ENCODE data around the gene ZNF227. TPM values are rescaled to one million over a fixed set of nuclear protein-coding genes. Genes with fewer than 3 reads are reported as not detected.

ZNF227 gene
- total RNA-seq, 1 experiment from 2014 or later = 8.7 TPM

- no peak for ATAC-seq
- peaks cover 51% of the 10 kb centered on the region for H3K36me3 ChIP-seq (ENCODE audit: low read depth, low read length)
- no peaks in the 10 kb centered on the region for H3K9me3 ChIP-seq (ENCODE audit: low read length)
Observed at GRCh38 chr19:44176590-44176989, 35.7 kb upstream of the ZNF227 start.

GRCh38 chr19:44180968-44181367 is 31.4 kb upstream of the ZNF227 start:
- Histone ChIP-seq H3K4me1 (ENCODE audit: insufficient read depth, low read length) (no peaks in the 10 kb centered on the region), H2AFZ (ENCODE audit: low read length) (no peak overlapping the region), H3K4me3 (ENCODE audit: low read length) (no peak overlapping the region), H3K9me3 (ENCODE audit: low read length) (no peaks in the 10 kb centered on the region), H3K27me3 (ENCODE audit: low read length) (no peaks in the 10 kb centered on the region), H3K27ac (ENCODE audit: low read length) (no peak overlapping the region), H4K20me1 (ENCODE audit: low read length) (no peaks in the 10 kb centered on the region), H3F3A (ENCODE audit: low read length, unreplicated experiment) (no peaks in the 10 kb centered on the region), H3K4me2 (ENCODE audit: low read length) (no peak overlapping the region), H3K9me2 (replicated peaks; ENCODE audit: low read length) (no peaks in the 10 kb centered on the region), H3K9ac (ENCODE audit: low read length) (no peak overlapping the region), H3K79me2 (ENCODE audit: low read length) (no peaks in the 10 kb centered on the region), H3K36me3 (ENCODE audit: low read depth, low read length) (peaks cover 10% of the 10 kb centered on the region)
- DNase-seq = no peak
- BruUV-seq (replicated peaks) = no TSS peak
- TF ChIP-seq EZH2phosphoT487 (IDR thresholded peaks at IDR 0.05; ENCODE audit: borderline replicate concordance, low read length) (no peak), CTCF (conservative IDR thresholded peaks at IDR 0.05; ENCODE audit: low read depth, low read length) (no peak), EZH2 (IDR thresholded peaks at IDR 0.05; ENCODE audit: low read length, unreplicated experiment) (no peak)
- no peak for ATAC-seq
- POLR2A ChIA-PET (ENCODE audit: unreplicated experiment) = no interaction called here
- intact Hi-C loops (cut with micrococcal nuclease) = no loop called here
- CTCF ChIA-PET = no interaction called here

More at GRCh38 chr19:44176590-44176989, 35.7 kb upstream of the ZNF227 start:
- H3F3A ChIP-seq (ENCODE audit: low read length, unreplicated experiment) = no peaks in the 10 kb centered on the region
- intact Hi-C loops (cut with micrococcal nuclease) = no loop called here
- no peak overlapping the region for H3K27ac ChIP-seq (ENCODE audit: low read length)
- no TSS peak for BruUV-seq (replicated peaks)
- H3K27me3 ChIP-seq (ENCODE audit: low read length) = no peaks in the 10 kb centered on the region
- H3K79me2 ChIP-seq (ENCODE audit: low read length) = no peaks in the 10 kb centered on the region
- ChIA-PET CTCF (no interaction called here), POLR2A (ENCODE audit: unreplicated experiment) (no interaction called here)
- no peaks in the 10 kb centered on the region for H4K20me1 ChIP-seq (ENCODE audit: low read length)
- H3K9ac ChIP-seq (ENCODE audit: low read length) = no peak overlapping the region
- no peak overlapping the region for H3K4me3 ChIP-seq (ENCODE audit: low read length)
- no peaks in the 10 kb centered on the region for H3K4me1 ChIP-seq (ENCODE audit: insufficient read depth, low read length)
- TF ChIP-seq CTCF (conservative IDR thresholded peaks at IDR 0.05; ENCODE audit: low read depth, low read length) (no peak), EZH2 (IDR thresholded peaks at IDR 0.05; ENCODE audit: low read length, unreplicated experiment) (no peak)
- no peaks in the 10 kb centered on the region for H3K9me2 ChIP-seq (replicated peaks; ENCODE audit: low read length)
- H3K4me2 ChIP-seq (ENCODE audit: low read length) = no peak overlapping the region
- no peak overlapping the region for H2AFZ ChIP-seq (ENCODE audit: low read length)
- no peak for DNase-seq

GRCh38 chr19:44182145-44182544 is 30.2 kb upstream of the ZNF227 start:
- ATAC-seq (no peak), DNase-seq (no peak)
- Histone ChIP-seq H3K9me2 (replicated peaks; ENCODE audit: low read length) (no peaks in the 10 kb centered on the region), H2AFZ (ENCODE audit: low read length) (no peak overlapping the region), H3K4me2 (ENCODE audit: low read length) (no peak overlapping the region), H3K4me3 (ENCODE audit: low read length) (no peak overlapping the region), H3K9me3 (ENCODE audit: low read length) (no peaks in the 10 kb centered on the region), H3K27me3 (ENCODE audit: low read length) (no peaks in the 10 kb centered on the region), H3K4me1 (ENCODE audit: insufficient read depth, low read length) (no peaks in the 10 kb centered on the region), H3F3A (ENCODE audit: low read length, unreplicated experiment) (no peaks in the 10 kb centered on the region), H3K79me2 (ENCODE audit: low read length) (no peaks in the 10 kb centered on the region), H3K36me3 (ENCODE audit: low read depth, low read length) (no peaks in the 10 kb centered on the region), H4K20me1 (ENCODE audit: low read length) (no peaks in the 10 kb centered on the region), H3K27ac (ENCODE audit: low read length) (no peak overlapping the region), H3K9ac (ENCODE audit: low read length) (no peak overlapping the region)
- POLR2A ChIA-PET (ENCODE audit: unreplicated experiment) = no interaction called here
- no peak for TF ChIP-seq EZH2phosphoT487 (IDR thresholded peaks at IDR 0.05; ENCODE audit: borderline replicate concordance, low read length)
- no peak for TF ChIP-seq CTCF (conservative IDR thresholded peaks at IDR 0.05; ENCODE audit: low read depth, low read length)
- no peak for TF ChIP-seq EZH2 (IDR thresholded peaks at IDR 0.05; ENCODE audit: low read length, unreplicated experiment)
- intact Hi-C loops (cut with micrococcal nuclease) = no loop called here
- CTCF ChIA-PET = no interaction called here
- BruUV-seq (replicated peaks) = no TSS peak

Measured in PC-3 (cell line).